Measurements from ENCODE around the gene FRMPD1. TPM values are rescaled to one million over a fixed set of nuclear protein-coding genes. Genes with fewer than 3 reads are reported as not detected.

FRMPD1 gene
- total RNA-seq, 6 experiments from 2014 or later, result 0.10 to 0.74 (median 0.51) TPM

DNA sequence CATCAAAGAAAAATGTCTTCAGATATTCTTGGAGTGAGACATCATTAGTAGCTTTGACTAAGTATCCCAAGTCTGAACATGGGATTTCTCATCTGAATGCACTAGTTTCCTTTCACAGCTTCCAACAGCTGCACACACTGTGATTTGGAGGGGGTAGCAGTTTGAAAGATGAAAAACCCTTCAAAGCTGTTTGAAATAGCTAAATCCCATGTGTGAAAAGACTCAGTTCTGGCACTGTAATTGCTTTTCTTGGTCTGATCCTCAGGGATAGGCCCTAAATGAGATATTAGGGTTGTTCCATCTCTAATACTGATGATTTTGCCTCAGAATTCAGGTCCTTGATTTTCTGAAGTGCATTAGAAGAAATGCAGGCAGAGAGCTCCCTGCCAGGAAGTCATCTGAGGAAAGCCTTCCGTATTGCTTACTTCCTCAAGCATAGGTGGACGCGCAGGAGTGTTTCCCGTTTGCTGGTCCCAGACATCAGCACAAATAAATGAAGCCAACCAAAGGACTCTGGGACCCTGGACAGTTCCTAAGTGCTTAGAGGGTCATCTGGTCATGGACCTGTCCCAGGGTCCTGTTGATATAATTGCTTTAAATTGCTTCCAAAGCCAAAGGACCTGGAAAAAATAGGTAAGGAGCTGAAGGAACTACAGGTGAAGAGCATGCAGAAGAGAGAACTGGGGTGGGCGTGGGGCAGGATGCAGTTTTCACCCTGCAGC is 25.6 kb upstream of the FRMPD1 start:
- no peak for ATAC-seq
- WGBS (ENCODE audit: insufficient coverage, low coverage, low lambda C conversion rate, missing lambda C conversion rate), result 41% methylated on average over 4 of the region's 5 CpGs
- TF ChIP-seq, protein P1, sequence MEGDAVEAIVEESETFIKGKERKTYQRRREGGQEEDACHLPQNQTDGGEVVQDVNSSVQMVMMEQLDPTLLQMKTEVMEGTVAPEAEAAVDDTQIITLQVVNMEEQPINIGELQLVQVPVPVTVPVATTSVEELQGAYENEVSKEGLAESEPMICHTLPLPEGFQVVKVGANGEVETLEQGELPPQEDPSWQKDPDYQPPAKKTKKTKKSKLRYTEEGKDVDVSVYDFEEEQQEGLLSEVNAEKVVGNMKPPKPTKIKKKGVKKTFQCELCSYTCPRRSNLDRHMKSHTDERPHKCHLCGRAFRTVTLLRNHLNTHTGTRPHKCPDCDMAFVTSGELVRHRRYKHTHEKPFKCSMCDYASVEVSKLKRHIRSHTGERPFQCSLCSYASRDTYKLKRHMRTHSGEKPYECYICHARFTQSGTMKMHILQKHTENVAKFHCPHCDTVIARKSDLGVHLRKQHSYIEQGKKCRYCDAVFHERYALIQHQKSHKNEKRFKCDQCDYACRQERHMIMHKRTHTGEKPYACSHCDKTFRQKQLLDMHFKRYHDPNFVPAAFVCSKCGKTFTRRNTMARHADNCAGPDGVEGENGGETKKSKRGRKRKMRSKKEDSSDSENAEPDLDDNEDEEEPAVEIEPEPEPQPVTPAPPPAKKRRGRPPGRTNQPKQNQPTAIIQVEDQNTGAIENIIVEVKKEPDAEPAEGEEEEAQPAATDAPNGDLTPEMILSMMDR (IDR thresholded peaks at IDR 0.05), result no peak
- no peak for TF ChIP-seq POLR2A (IDR thresholded peaks at IDR 0.05)

DNA sequence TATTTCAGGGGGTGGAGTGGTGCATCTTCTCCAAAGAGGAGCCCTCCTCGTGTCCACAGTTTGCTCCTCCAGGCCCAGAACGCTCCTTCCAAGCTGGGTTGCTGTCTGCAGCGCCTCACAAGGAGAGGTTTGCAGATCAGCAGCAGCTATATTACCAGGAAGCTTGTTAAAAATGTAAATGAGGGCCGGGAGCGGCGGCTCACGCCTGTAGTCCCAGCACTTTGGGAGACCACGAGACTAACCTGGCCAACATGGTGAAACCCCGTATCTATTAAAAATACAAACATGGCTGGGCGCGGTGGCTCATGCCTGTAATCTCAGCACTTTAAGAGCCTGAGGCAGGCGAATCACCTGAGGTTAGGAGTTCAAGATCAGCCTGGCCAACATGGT is 25.0 kb upstream of the FRMPD1 start:
- Histone ChIP-seq H3K4me3 (no peak overlapping the region), H3K27me3 (no peaks in the 10 kb centered on the region), H3K9me3 (no peaks in the 10 kb centered on the region), H3K36me3 (no peaks in the 10 kb centered on the region), H3K4me1 (no peaks in the 10 kb centered on the region), H3K27ac (no peak overlapping the region)
- TF ChIP-seq, protein P1 (IDR thresholded peaks at IDR 0.05), result no peak
- TF ChIP-seq POLR2A (IDR thresholded peaks at IDR 0.05), result no peak
- DNase-seq (no peak), ATAC-seq (no peak)
- WGBS (ENCODE audit: insufficient coverage, low coverage, low lambda C conversion rate, missing lambda C conversion rate), result 91% methylated on average over 9 of the region's 12 CpGs
- intact Hi-C loops (cut with DNase I), result no loop called here

More for the DNA sequence above, 25.6 kb upstream of the FRMPD1 start:
- Histone ChIP-seq H3K27me3 (no peaks in the 10 kb centered on the region), H3K27ac (no peak overlapping the region), H3K4me3 (no peak overlapping the region), H3K9me3 (no peaks in the 10 kb centered on the region), H3K4me1 (no peaks in the 10 kb centered on the region), H3K36me3 (no peaks in the 10 kb centered on the region)
- DNase-seq, result no peak
- intact Hi-C loops (cut with DNase I), result no loop called here

DNA sequence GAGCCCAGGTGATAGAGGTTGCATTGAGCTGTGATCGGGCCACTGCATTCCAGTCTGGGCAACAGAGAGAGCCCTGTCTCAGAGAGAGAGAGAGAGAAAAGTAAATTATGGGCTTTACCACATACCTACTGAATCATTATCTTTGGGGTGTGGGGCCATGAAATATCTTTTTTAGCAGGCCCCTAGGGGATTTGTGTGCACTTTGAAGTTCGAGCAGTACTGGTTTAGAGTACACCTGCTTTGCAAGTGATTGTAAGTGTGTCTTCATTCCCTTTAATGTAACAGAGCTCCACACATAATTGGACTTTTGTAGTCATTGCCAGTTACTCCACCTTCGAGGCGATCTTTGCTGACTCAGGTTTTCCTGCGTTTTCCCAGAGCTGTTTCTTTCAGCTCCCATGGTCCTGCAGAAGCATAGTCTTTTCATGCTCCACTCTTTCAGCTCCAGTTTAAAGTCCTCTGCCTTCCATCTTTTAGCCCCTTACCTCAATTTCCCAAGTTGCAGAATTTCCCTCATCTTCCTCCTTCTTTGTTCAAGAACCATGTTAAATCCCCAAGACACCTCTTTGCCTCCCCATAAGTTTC is 24.0 kb upstream of the FRMPD1 start:
- TF ChIP-seq, protein P1 (IDR thresholded peaks at IDR 0.05), result no peak
- TF ChIP-seq POLR2A (IDR thresholded peaks at IDR 0.05), result no peak
- Histone ChIP-seq H3K36me3 (no peaks in the 10 kb centered on the region), H3K27me3 (no peaks in the 10 kb centered on the region), H3K4me1 (no peaks in the 10 kb centered on the region), H3K27ac (no peak overlapping the region), H3K4me3 (no peak overlapping the region), H3K9me3 (no peaks in the 10 kb centered on the region)
- WGBS (ENCODE audit: insufficient coverage, low coverage, low lambda C conversion rate, missing lambda C conversion rate), result 50% methylated on average over 2 of the region's 5 CpGs
- DNase-seq (no peak), ATAC-seq (no peak)
- intact Hi-C loops (cut with DNase I), result no loop called here

DNA sequence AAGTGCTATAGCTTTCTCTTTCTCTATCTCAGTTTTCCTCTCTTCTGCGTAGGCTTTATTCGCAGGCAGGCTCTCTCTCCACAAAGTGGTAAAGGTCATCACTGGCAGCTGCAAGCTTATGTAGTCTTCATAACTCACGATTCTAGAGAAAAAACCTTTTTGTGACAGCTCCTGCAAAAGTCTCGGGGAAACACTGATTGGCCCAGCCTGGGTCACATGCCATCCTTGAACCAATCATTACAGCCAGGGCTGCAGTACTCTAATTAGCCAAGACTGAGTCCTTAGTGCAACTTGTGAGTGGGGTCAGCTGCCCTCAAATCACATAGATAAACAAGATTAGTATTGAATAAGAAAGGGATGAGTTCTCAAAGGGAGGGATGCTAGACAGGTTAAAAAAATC is 18.3 kb upstream of the FRMPD1 start:
- H3K4me3 ChIP-seq, result no peak overlapping the region
- H3K4me1 ChIP-seq, result no peaks in the 10 kb centered on the region
- TF ChIP-seq, protein P1 (IDR thresholded peaks at IDR 0.05), result no peak
- no peak for TF ChIP-seq POLR2A (IDR thresholded peaks at IDR 0.05)
- DNase-seq, result no peak
- no peak overlapping the region for H3K27ac ChIP-seq
- no peaks in the 10 kb centered on the region for H3K36me3 ChIP-seq
- 52% methylated on average over 4 of the region's 4 CpGs for WGBS (ENCODE audit: insufficient coverage, low coverage, low lambda C conversion rate, missing lambda C conversion rate)
- no peak for ATAC-seq
- intact Hi-C loops (cut with DNase I), result no loop called here
- no peaks in the 10 kb centered on the region for H3K27me3 ChIP-seq
- no peaks in the 10 kb centered on the region for H3K9me3 ChIP-seq

All from right lobe of liver (tissue), 6 donors.